Liver (tissue), 9 donors: ENCODE measurements around the gene JAKMIP1. TPM values are rescaled to one million over a fixed set of nuclear protein-coding genes. Genes with fewer than 3 reads are reported as not detected.

ENCODE experiments used
- DNase-seq: peaks from one replicate; pipeline ENCODE4 v3.0.0-alpha.2; 2017; ENCODE audit warnings: low spot score
- H3K27ac ChIP-seq, 2 donors: one replicate each; pipeline ENCODE4 v1.7.0; 2013; ENCODE audit warnings: inconsistent platforms in 2 of 2, low read length in 2 of 2, control low read depth in 1 of 2, low read depth in 1 of 2, mild to moderate bottlenecking in 1 of 2
- H3K27me3 ChIP-seq, 4 donors: one replicate each; pipeline versions ENCODE4 v1.6.1 to v1.7.0; 2013; ENCODE audit warnings: low read length in 3 of 4, inconsistent platforms in 1 of 4, mild to moderate bottlenecking in 1 of 4, moderate library complexity in 1 of 4; ENCODE audit not compliant: control insufficient read depth in 4 of 4, insufficient read depth in 4 of 4
- H3K36me3 ChIP-seq, 4 donors: one replicate each; pipeline versions ENCODE4 v1.6.1 to v1.7.0; 2013; ENCODE audit warnings: low read length in 3 of 4, mild to moderate bottlenecking in 3 of 4, low read depth in 1 of 4, moderate library complexity in 1 of 4; ENCODE audit not compliant: control insufficient read depth in 4 of 4, insufficient read depth in 3 of 4
- H3K4me1 ChIP-seq, 4 donors: one replicate each; pipeline versions ENCODE4 v1.6.1 to v1.7.0; 2013; ENCODE audit warnings: low read length in 3 of 4, mild to moderate bottlenecking in 3 of 4, moderate library complexity in 1 of 4; ENCODE audit not compliant: control insufficient read depth in 4 of 4, insufficient read depth in 4 of 4
- H3K4me3 ChIP-seq, 3 donors: one replicate each; pipeline versions ENCODE4 v1.6.1 to v1.7.0; 2013; ENCODE audit warnings: low read length in 3 of 3, control low read depth in 1 of 3, low read depth in 1 of 3, mild to moderate bottlenecking in 1 of 3
- H3K9ac ChIP-seq, 2 donors: one replicate each; pipeline ENCODE4 v1.7.0; 2013; ENCODE audit warnings: low read length in 2 of 2, mild to moderate bottlenecking in 2 of 2, moderate library complexity in 2 of 2, control low read depth in 1 of 2, low read depth in 1 of 2
- H3K9me3 ChIP-seq, 4 donors: one replicate each; pipeline versions ENCODE4 v1.6.1 to v1.7.0; 2013; ENCODE audit warnings: low read length in 3 of 4; ENCODE audit not compliant: control insufficient read depth in 4 of 4
- CTCF ChIP-seq: fragments of 150-350 bp; IDR thresholded peaks from 2 replicates; pipeline ENCODE4 v1.5.1; 2017; ENCODE audit warnings: improper control_type of control experiment, low read depth, low read length; ENCODE audit not compliant: missing input control
- EGR1 ChIP-seq, 2 donors: IDR thresholded peaks; 2 replicates each; pipeline ENCODE4 v1.6.1; 2016 to 2018; ENCODE audit warnings: antibody characterized with exemption in 2 of 2, low read depth in 2 of 2
- FOXA2 ChIP-seq: IDR thresholded peaks from 2 replicates; pipeline ENCODE4 v1.6.1; 2016; ENCODE audit warnings: antibody characterized with exemption
- GABPA ChIP-seq, 2 donors: IDR thresholded peaks in 1 of 2; conservative IDR thresholded peaks in 1 of 2; 2 replicates each; pipeline ENCODE4 v1.6.1; 2016; ENCODE audit warnings: antibody characterized with exemption in 2 of 2, mild to moderate bottlenecking in 1 of 2, moderate library complexity in 1 of 2
- HNF4A ChIP-seq, 2 donors: conservative IDR thresholded peaks; 2 replicates each; pipeline ENCODE4 v1.6.1; 2016; ENCODE audit warnings: antibody characterized with exemption in 2 of 2, mild to moderate bottlenecking in 2 of 2
- HNF4G ChIP-seq: IDR thresholded peaks from 2 replicates; pipeline ENCODE4 v1.6.1; 2016; ENCODE audit warnings: antibody characterized with exemption
- JUND ChIP-seq, 2 donors: IDR thresholded peaks; 2 replicates each; pipeline ENCODE4 v1.6.1; 2016; ENCODE audit warnings: antibody characterized with exemption in 2 of 2
- NR2F2 ChIP-seq: IDR thresholded peaks from 2 replicates; pipeline ENCODE4 v1.6.1; 2016; ENCODE audit warnings: antibody characterized with exemption
- RAD21 ChIP-seq, 2 donors: IDR thresholded peaks; 2 replicates each; pipeline ENCODE4 v1.6.1; 2016; ENCODE audit warnings: antibody characterized with exemption in 2 of 2, mild to moderate bottlenecking in 2 of 2
- REST ChIP-seq: IDR thresholded peaks from 2 replicates; pipeline ENCODE4 v1.6.1; 2016; ENCODE audit warnings: antibody characterized with exemption, mild to moderate bottlenecking
- RXRA ChIP-seq, 2 donors: IDR thresholded peaks; 2 replicates each; pipeline ENCODE4 v1.6.1; 2017 to 2018; ENCODE audit warnings: antibody characterized with exemption in 2 of 2, mild to moderate bottlenecking in 1 of 2
- SP1 ChIP-seq: IDR thresholded peaks from 2 replicates; pipeline ENCODE4 v1.6.1; 2018; ENCODE audit warnings: antibody characterized with exemption, mild to moderate bottlenecking
- TAF1 ChIP-seq: conservative IDR thresholded peaks from 2 replicates; pipeline ENCODE4 v1.6.1; 2016; ENCODE audit warnings: antibody characterized with exemption, mild to moderate bottlenecking
- YY1 ChIP-seq: IDR thresholded peaks from 2 replicates; pipeline ENCODE4 v1.6.1; 2016; ENCODE audit warnings: antibody characterized with exemption, mild to moderate bottlenecking
- ZBTB33 ChIP-seq: IDR thresholded peaks from 2 replicates; pipeline ENCODE4 v1.6.1; 2016; ENCODE audit warnings: antibody characterized with exemption
- WGBS: extraction: QIAGEN DNeasy Blood & Tissue Kit; methylation state at CpG from one replicate; pipeline ENCODE4 v1.1.7; 2013; 5-methylcytosine and 5-hydroxymethylcytosine counted together
- polyA plus RNA-seq, 2 donors: library from polyadenylated mRNA; stranded (reverse) in 1 of 2; unstranded in 1 of 2; fragments of 200-250 nt in 1 of 2; fragments of >200 nt in 1 of 2; fragmentation: Nextera tagmentation in 1 of 2; extraction: Ambion mirVana in 1 of 2; gene quantifications; one replicate each; pipeline versions ENCODE4 v1.2.1 to v1.2.3, GENCODE V29; 2013 to 2015
- total RNA-seq, 2 donors: library from RNA; depleted of rRNA; stranded (reverse); fragments of >200 nt; gene quantifications; one replicate each; pipeline ENCODE4 v1.2.3, GENCODE V29; 2014
- TF ChIP-seq, protein P1 (sequence below): IDR thresholded peaks from 2 replicates; pipeline ENCODE4 v1.6.1; 2016; ENCODE audit warnings: antibody characterized with exemption
- donor health status: healthy.
- donor health status: healthy.
- donor health status: healthy.
- donor health status: healthy.
- donor health status: healthy.

JAKMIP1 gene
- total and polyA plus RNA-seq, 4 donors, result 0.08 to 0.50 TPM; not detected in 2

GRCh38 chr4:6230502-6230785 is 30.1 kb upstream of the JAKMIP1 start:
- no peak for TF ChIP-seq RAD21 (IDR thresholded peaks at IDR 0.05)
- no peak for TF ChIP-seq NR2F2
- TF ChIP-seq REST, result no peak
- no peak for TF ChIP-seq SP1
- TF ChIP-seq CTCF, result no peak
- no peak for TF ChIP-seq JUND (IDR thresholded peaks at IDR 0.05)
- no peak for TF ChIP-seq FOXA2
- no peak for TF ChIP-seq RXRA (IDR thresholded peaks at IDR 0.05)
- no peak for TF ChIP-seq GABPA (IDR thresholded peaks at IDR 0.05 in 1 of 2, conservative IDR thresholded peaks at IDR 0.05 in 1 of 2)
- TF ChIP-seq HNF4A (conservative IDR thresholded peaks at IDR 0.05), result no peak
- TF ChIP-seq, protein P1, sequence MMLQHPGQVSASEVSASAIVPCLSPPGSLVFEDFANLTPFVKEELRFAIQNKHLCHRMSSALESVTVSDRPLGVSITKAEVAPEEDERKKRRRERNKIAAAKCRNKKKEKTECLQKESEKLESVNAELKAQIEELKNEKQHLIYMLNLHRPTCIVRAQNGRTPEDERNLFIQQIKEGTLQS, result no peak
- Histone ChIP-seq H3K27me3 (no peaks in the 10 kb centered on the region), H3K4me1 (no peaks in the 10 kb centered on the region), H3K9ac (no peak overlapping the region), H3K36me3 (no peaks in the 10 kb centered on the region), H3K4me3 (no peak overlapping the region), H3K9me3 (no peaks in the 10 kb centered on the region), H3K27ac (no peak overlapping the region)
- 62% methylated on average over 3 of the region's 3 CpGs for WGBS
- DNase-seq, result no peak

DNA sequence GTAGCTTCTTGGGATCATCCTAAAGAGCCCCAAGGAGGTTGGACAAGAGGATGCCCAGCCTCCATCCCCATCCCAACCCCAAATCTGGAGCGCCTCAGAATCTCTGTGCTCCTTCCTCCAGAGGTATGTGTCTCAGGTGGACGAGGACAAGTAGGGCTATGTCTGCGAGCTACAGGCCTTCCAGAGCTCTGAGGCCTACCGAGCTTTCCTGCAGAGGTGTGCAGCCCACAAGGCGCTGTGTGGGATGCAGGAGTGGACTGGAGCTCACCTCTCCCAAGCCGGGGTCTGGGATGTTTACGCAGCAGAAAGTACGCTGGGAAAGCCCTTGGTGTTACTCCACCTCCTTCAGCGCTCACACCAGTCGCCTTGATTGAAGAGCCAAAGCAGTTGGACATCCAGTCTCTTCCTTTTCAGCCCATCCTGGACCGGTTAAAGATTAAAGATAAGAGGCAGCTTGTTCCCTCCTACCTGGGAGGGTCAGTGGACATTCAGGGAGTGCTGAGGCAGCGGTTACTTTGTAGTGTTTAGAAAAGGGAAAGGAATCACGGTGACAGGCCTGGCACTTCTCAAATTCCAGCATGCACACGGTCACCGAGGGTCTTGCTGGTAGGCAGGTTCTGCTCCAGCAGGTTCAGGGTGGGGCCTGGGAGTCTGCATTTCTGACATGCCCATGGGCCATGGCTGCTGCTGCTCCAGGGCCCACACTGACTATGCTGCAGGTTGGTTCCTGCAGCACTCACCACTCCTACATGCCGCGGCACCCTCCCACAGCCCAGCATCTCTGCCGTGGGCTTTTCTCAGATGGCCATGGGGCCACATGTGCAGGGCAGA is 29.5 kb upstream of the JAKMIP1 start:
- no peak for DNase-seq
- Histone ChIP-seq H3K27ac (no peak overlapping the region), H3K36me3 (no peaks in the 10 kb centered on the region), H3K9ac (no peak overlapping the region), H3K9me3 (no peaks in the 10 kb centered on the region), H3K4me3 (no peak overlapping the region), H3K4me1 (no peaks in the 10 kb centered on the region), H3K27me3 (no peaks in the 10 kb centered on the region)
- 68% methylated on average over 18 of the region's 18 CpGs for WGBS
- TF ChIP-seq ZBTB33 (no peak), RAD21 (IDR thresholded peaks at IDR 0.05) (no peak), HNF4G (no peak), RXRA (IDR thresholded peaks at IDR 0.05) (no peak), REST (no peak), TAF1 (no peak), SP1 (no peak), JUND (IDR thresholded peaks at IDR 0.05) (no peak), HNF4A (conservative IDR thresholded peaks at IDR 0.05) (no peak), YY1 (no peak), FOXA2 (no peak), NR2F2 (no peak), EGR1 (IDR thresholded peaks at IDR 0.05; ENCODE audit: low read depth in 2 of 2) (no peak), CTCF (no peak), GABPA (IDR thresholded peaks at IDR 0.05 in 1 of 2, conservative IDR thresholded peaks at IDR 0.05 in 1 of 2) (no peak)
- TF ChIP-seq, protein P1, result no peak
